ENCODE measurements around the gene OR52B6. TPM values are rescaled to one million over a fixed set of nuclear protein-coding genes. Genes with fewer than 3 reads are reported as not detected.

OR52B6 gene
- total RNA-seq, 1 experiment from 2014 or later: not detected

GRCh38 chr11:5621580-5621979, 40.9 kb downstream of the OR52B6 start:
- Mint-ChIP-seq H3K36me3 (ENCODE audit: insufficient read depth, unreplicated experiment) (peaks cover 18% of the 10 kb centered on the region), H3K4me3 (ENCODE audit: low read depth, unreplicated experiment) (peak overlapping the region; percentile 46), H3K9me3 (ENCODE audit: low read depth, unreplicated experiment) (no peaks in the 10 kb centered on the region), H3K27me3 (ENCODE audit: unreplicated experiment) (no peaks in the 10 kb centered on the region), H3K4me1 (ENCODE audit: low read depth, unreplicated experiment) (peaks cover 60% of the 10 kb centered on the region), H3K27ac (ENCODE audit: unreplicated experiment) (peak overlapping the region; percentile 70)
- TF ChIP-seq CTCF (IDR thresholded peaks at IDR 0.05; ENCODE audit: unreplicated experiment): no peak
- intact Hi-C loops (cut with micrococcal nuclease; ENCODE audit: unreplicated experiment): no loop called here
- CTCF ChIA-PET: no interaction called here
- DNase-seq: no peak
- BruUV-seq (replicated peaks): no TSS peak

GRCh38 chr11:5622802-5623201, 42.1 kb downstream of the OR52B6 start:
- H3K4me1 Mint-ChIP-seq (ENCODE audit: low read depth, unreplicated experiment): peaks cover 60% of the 10 kb centered on the region
- CTCF ChIA-PET: interaction anchor here (0.6 kb wide), 1 partner anchor 17 kb away, joined by 3 read pairs; no protein-coding TSS in a partner anchor
- H3K27me3 Mint-ChIP-seq (ENCODE audit: unreplicated experiment): no peaks in the 10 kb centered on the region
- no peak for TF ChIP-seq CTCF (IDR thresholded peaks at IDR 0.05; ENCODE audit: unreplicated experiment)
- H3K36me3 Mint-ChIP-seq (ENCODE audit: insufficient read depth, unreplicated experiment): peaks cover 18% of the 10 kb centered on the region
- BruUV-seq (replicated peaks): no TSS peak
- peak overlapping the region; percentile 7 for H3K4me3 Mint-ChIP-seq (ENCODE audit: low read depth, unreplicated experiment)
- no peak for DNase-seq
- H3K9me3 Mint-ChIP-seq (ENCODE audit: low read depth, unreplicated experiment): no peaks in the 10 kb centered on the region
- no peak overlapping the region for H3K27ac Mint-ChIP-seq (ENCODE audit: unreplicated experiment)
- intact Hi-C loops (cut with micrococcal nuclease; ENCODE audit: unreplicated experiment): no loop called here

GRCh38 chr11:5624489-5625279, 44.0 kb downstream of the OR52B6 start, which contains the start of gene TRIM34:
Gene TRIM34 (plus strand): TSS chr11:5625001. CDS start chr11:5632332, 7,331 bp downstream.
- Mint-ChIP-seq H3K36me3 (ENCODE audit: insufficient read depth, unreplicated experiment) (peaks cover 18% of the 10 kb centered on the region), H3K4me3 (ENCODE audit: low read depth, unreplicated experiment) (peak within 1 kb of the TSS; percentile 83), H3K4me1 (ENCODE audit: low read depth, unreplicated experiment) (peaks cover 47% of the 10 kb centered on the region), H3K27me3 (ENCODE audit: unreplicated experiment) (no peaks in the 10 kb centered on the region), H3K9me3 (ENCODE audit: low read depth, unreplicated experiment) (no peaks in the 10 kb centered on the region), H3K27ac (ENCODE audit: unreplicated experiment) (peak within 1 kb of the TSS; percentile 81)
- intact Hi-C loops (cut with micrococcal nuclease; ENCODE audit: unreplicated experiment): loop anchor here (2.0 kb wide), 1 partner anchor 60 kb away; the partner anchor contains the start of gene TRIM5
- peak; percentile 64 for DNase-seq
- CTCF ChIA-PET: interaction anchor here (0.6 to 1.0 kb wide), 3 partner anchors 45 to 60 kb away, joined by 3 to 4 read pairs (median 3); partner anchors contain the start of gene TRIM5
- BruUV-seq (replicated peaks): TSS peak; percentile 95
- no peak for TF ChIP-seq CTCF (IDR thresholded peaks at IDR 0.05; ENCODE audit: unreplicated experiment)

- Mint-ChIP-seq H3K36me3 (ENCODE audit: insufficient read depth, unreplicated experiment) (peaks cover 18% of the 10 kb centered on the region), H3K27ac (ENCODE audit: unreplicated experiment) (peak overlapping the region; percentile 81), H3K4me3 (ENCODE audit: low read depth, unreplicated experiment) (peak overlapping the region; percentile 83), H3K27me3 (ENCODE audit: unreplicated experiment) (no peaks in the 10 kb centered on the region), H3K9me3 (ENCODE audit: low read depth, unreplicated experiment) (no peaks in the 10 kb centered on the region), H3K4me1 (ENCODE audit: low read depth, unreplicated experiment) (peaks cover 44% of the 10 kb centered on the region)
- intact Hi-C loops (cut with micrococcal nuclease; ENCODE audit: unreplicated experiment): loop anchor here (2.0 kb wide), 1 partner anchor 60 kb away; the partner anchor contains the start of gene TRIM5
- CTCF ChIA-PET: interaction anchor here (0.7 kb wide), 1 partner anchor 59 kb away, joined by 3 read pairs; the partner anchor contains the start of gene TRIM5
- DNase-seq: no peak
- TF ChIP-seq CTCF (IDR thresholded peaks at IDR 0.05; ENCODE audit: unreplicated experiment): no peak
- no TSS peak for BruUV-seq (replicated peaks)
These were observed 44.6 kb downstream of the OR52B6 start for GRCh38 chr11:5625281-5625680.

Data from Calu3 (cell line).